ENCODE data around the gene RTKN2.
"Not testable (repeated sequence)": the region's sequence is repeated elsewhere in the genome, so short reads cannot be mapped to it uniquely, and the experiment has no call there.

RTKN2 gene

GRCh38 chr10:62248465-62248864, 20.2 kb downstream of the RTKN2 start:
- peak; percentile 4 for TF ChIP-seq CTCF (IDR thresholded peaks at IDR 0.05; ENCODE audit: insufficient read depth, missing control alignments)
- FAIRE-seq, result no peak
- DNase-seq (ENCODE audit: insufficient read length, low spot score), result no peak

- peak; percentile 88 for FAIRE-seq
- no peak for DNase-seq (ENCODE audit: insufficient read length, low spot score)
- peak; percentile 92 for TF ChIP-seq CTCF (IDR thresholded peaks at IDR 0.05; ENCODE audit: insufficient read depth, missing control alignments)
Measured at GRCh38 chr10:62244785-62245467, 23.7 kb downstream of the RTKN2 start.

- DNase-seq (ENCODE audit: insufficient read length, low spot score), result no peak
- no peak for FAIRE-seq
- TF ChIP-seq CTCF (IDR thresholded peaks at IDR 0.05; ENCODE audit: insufficient read depth, missing control alignments), result no peak
Measured at GRCh38 chr10:62244088-62244487, 24.6 kb downstream of the RTKN2 start.

- no peak for DNase-seq (ENCODE audit: insufficient read length, low spot score)
- FAIRE-seq, result peak; percentile 32
- TF ChIP-seq CTCF (IDR thresholded peaks at IDR 0.05; ENCODE audit: insufficient read depth, missing control alignments), result no peak
Measured at GRCh38 chr10:62243647-62243997, 25.0 kb downstream of the RTKN2 start.

- not testable (repeated sequence) for FAIRE-seq; DNase-seq (ENCODE audit: insufficient read length, low spot score)
Measured at GRCh38 chr10:62242965-62243646, 25.5 kb downstream of the RTKN2 start.

GRCh38 chr10:62241521-62241920, 27.1 kb downstream of the RTKN2 start:
- not testable (repeated sequence) for DNase-seq (ENCODE audit: insufficient read length, low spot score); FAIRE-seq

- FAIRE-seq, result no peak
- TF ChIP-seq CTCF (IDR thresholded peaks at IDR 0.05; ENCODE audit: insufficient read depth, missing control alignments), result no peak
- no peak for DNase-seq (ENCODE audit: insufficient read length, low spot score)
Measured at GRCh38 chr10:62239994-62240393, 28.6 kb downstream of the RTKN2 start.

GRCh38 chr10:62238880-62239279, 29.8 kb downstream of the RTKN2 start:
- FAIRE-seq, result no peak
- no peak for DNase-seq (ENCODE audit: insufficient read length, low spot score)
- no peak for TF ChIP-seq CTCF (IDR thresholded peaks at IDR 0.05; ENCODE audit: insufficient read depth, missing control alignments)
